COLO668 (cell line): Measurements from ENCODE around the gene C2CD3.
"Not testable (repeated sequence)": the region's sequence is repeated elsewhere in the genome, so short reads cannot be mapped to it uniquely, and the experiment has no call there.

Experiments
- DNase-seq: peaks from one replicate; lab custom pipeline; 2025; ENCODE audit not compliant: unreplicated experiment; lab: John Stamatoyannopoulos, UW

The C2CD3 gene

GRCh38 chr11:74123008-74123448 is 47.8 kb downstream of the C2CD3 start:
- no peak for DNase-seq

- DNase-seq = no peak
These were observed 49.0 kb downstream of the C2CD3 start for GRCh38 chr11:74121804-74122203.

DNA sequence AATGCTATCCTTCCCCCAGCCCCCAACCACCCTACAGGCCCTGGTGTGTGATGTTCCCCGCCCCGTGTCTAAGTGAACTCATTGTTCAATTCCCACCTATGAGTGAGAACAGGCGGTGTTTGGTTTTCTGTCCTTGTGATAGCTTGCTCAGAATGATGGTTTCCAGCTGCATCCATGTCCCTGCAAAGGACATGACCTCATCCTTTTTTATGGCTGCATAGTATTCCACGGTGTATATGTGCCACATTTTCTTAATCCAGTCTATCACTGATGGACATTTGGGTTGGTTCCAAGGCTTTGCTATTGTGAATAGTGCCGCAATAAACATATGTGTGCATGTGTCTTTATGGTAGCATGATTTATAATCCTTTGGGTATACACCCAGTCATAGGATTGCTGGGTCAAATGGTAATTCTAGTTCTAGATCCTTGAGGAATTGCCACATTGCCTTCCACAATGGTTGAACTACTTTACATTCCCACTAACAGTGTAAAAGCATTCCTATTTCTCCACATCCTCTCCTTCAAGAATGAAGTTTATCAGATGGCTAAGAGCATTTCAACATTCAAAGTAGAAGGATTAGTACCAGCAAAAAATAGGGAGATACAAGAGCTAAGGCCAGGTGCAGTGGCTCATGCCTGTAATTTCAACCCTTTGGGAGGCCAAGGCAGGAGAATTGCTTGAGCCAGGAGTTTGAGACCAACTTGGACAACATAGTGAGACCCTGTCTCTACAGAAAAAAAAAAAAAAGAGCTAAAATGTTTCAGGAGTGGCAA is 50.4 kb downstream of the C2CD3 start:
- not testable (repeated sequence) for DNase-seq

GRCh38 chr11:74116719-74117118 is 54.1 kb downstream of the C2CD3 start:
- no peak for DNase-seq

GRCh38 chr11:74112877-74113276 is 57.9 kb downstream of the C2CD3 start:
- no peak for DNase-seq

DNA sequence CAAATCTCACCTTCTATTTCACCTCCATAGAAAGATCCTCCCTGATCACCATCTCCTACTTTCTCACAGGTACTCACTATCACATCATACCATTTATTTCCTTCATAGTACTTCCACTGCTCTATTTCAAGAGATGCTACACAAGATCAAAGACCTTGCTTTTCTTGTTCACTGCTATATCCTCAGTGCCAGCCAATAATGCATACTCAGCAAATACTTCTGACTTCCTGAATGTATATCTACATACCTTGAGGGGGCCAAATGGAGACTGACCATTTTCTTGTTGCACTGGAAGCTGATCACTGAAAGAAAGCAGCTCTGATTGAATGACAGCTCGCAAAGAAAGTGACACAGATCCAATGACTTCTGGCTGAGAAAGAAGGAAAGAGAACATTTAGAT is 64.7 kb downstream of the C2CD3 start:
- DNase-seq = no peak

- DNase-seq = no peak
These were observed 68.5 kb downstream of the C2CD3 start for GRCh38 chr11:74102321-74102720.

GRCh38 chr11:74100735-74101134 is 70.1 kb downstream of the C2CD3 start:
- DNase-seq = no peak

- no peak for DNase-seq
These were observed 70.6 kb downstream of the C2CD3 start for GRCh38 chr11:74100231-74100630.

DNA sequence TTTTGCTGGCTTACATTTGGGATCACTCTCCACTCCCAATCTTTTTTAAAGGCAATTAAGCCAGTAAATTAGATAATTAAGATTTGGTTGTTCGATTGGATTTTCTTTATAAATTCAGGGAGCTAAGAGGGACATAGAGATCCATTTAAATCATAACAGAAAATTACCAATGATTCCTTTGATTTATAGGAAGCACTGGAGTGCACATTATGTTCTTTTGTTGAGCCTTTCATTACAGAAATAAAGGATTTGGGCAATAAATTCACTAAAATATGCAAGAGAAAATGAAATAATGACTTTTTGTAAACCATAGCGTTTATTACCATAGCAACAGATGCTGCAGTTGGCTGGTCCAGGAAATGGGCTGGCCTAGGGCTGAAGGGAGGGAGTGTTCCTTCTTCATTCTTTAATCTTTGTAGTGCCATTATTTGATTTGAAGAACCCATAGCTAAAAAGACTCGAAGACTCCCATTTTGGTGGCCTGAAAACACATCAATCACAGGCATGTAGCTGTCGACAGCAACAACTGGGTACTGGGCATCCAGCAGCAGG is 73.0 kb downstream of the C2CD3 start:
- DNase-seq = no peak

- DNase-seq = no peak
These were observed 76.4 kb downstream of the C2CD3 start for GRCh38 chr11:74094393-74094792.

DNA sequence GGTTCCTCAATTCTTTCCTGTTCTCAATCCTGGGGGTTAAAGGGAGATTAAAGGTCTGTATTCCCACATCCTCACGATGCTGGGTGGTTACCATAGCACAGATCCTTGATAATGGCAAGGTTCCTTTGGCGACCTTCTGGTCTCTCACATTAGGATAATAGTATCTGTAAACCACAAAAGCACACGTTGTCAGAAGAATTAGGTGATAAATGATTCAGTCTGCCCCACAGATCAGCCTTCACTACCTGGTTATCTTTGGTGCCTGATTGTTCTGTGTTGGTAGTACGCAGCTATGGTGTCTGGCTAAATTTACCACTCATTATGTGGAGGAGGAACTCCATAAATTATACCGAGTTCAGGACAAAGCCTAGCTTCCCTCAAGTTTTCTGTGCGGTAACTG is 78.4 kb downstream of the C2CD3 start:
- no peak for DNase-seq

- no peak for DNase-seq
These were observed 79.3 kb downstream of the C2CD3 start for GRCh38 chr11:74091549-74091948.

GRCh38 chr11:74090701-74091100 is 80.1 kb downstream of the C2CD3 start:
- DNase-seq = no peak

DNA sequence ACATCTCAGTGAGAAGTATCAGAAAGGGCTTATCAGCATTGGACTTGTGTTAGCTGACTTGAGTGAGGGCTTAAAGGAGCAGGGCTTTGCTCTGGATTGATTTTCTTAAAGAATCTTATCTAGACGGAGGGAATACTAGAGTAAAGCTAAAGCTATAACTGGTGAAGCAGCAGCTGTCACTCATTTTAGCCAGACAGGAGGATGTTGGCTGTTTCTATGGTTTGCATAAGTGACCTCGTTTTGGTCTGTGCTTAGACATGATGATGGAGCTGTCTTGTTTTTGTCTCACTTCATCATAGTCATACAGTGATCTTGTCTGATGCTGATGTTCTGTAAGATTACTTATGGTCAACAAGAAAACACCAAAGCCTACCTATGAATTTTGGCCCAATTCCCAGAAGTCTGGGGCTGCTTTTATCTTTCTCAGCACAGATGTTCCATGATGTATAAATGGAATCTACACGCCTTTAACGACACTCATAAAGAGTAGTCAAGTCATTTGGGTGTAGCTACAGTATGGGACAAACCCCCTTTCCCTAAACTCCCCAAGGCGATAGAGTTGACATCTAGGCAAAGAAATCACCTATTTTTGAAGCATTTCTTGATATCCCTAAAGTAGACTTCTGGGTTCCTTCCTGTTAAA is 84.4 kb downstream of the C2CD3 start:
- DNase-seq = no peak

- DNase-seq = no peak
These were observed 85.3 kb downstream of the C2CD3 start for GRCh38 chr11:74085542-74085892.

DNA sequence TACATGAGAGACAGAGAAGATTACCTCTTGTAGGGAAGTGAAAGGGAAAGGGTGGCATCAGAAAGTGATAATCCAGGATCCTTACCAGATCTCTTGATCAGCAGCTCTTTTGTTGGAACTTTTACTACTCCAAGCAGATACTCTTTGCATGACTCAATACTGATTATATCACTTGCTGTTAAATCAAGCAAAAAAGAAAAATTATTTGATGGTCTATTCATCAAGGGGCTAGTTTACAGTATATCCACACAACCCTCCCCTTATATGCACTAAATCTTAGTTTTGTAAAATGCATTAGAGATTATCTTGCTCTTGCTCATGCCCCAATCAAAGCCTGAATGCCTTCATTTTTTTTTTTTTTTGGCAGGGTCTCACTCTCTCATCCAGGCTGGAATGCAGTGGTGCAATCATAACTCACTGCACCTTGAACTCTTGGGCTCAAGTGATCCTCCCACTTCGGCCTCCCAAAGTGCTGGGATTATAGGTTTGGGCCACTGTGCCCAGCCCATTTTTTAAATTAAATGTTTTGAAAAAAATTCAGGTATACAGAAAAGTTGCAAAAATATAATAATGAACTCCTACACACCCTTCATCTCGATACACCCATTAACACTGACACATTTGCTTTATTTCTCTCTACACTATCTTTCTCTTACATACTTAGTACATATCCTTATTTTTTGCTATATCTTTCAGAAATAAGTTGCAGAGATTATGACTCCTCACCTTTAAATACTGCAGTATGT is 85.8 kb downstream of the C2CD3 start:
- DNase-seq = no peak

GRCh38 chr11:74083927-74084326 is 86.9 kb downstream of the C2CD3 start:
- DNase-seq = not testable (repeated sequence)

GRCh38 chr11:74081428-74081827 is 89.4 kb downstream of the C2CD3 start:
- no peak for DNase-seq

- DNase-seq = no peak
These were observed 93.6 kb downstream of the C2CD3 start for GRCh38 chr11:74077193-74077592.

GRCh38 chr11:74072721-74073120 is 98.1 kb downstream of the C2CD3 start:
- peak; percentile 31 for DNase-seq

DNA sequence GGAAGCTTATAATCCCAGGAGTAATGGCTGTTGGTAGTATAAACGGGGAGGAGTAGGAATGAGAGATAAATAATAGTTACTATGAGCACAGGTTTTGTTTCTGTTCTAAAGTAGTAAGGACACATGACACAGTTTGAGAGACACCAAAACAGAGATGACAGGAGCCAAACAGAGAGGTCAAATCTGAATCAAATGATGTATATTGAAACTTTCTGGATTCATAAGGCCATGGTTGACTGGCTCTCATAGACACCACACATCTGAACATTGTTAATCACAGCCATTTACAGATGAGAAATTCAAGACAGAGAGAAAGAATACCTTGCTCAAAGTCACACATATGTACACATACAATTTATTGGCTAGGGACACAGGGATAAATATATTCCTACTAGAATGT is 98.5 kb downstream of the C2CD3 start:
- no peak for DNase-seq
